Lower leg skin (tissue), 4 donors: Measurements from ENCODE around the gene APBA2. TPM values are rescaled to one million over a fixed set of nuclear protein-coding genes. Genes with fewer than 3 reads are reported as not detected.

Source experiments
- DNase-seq, 2 donors: peaks; one replicate each; pipeline ENCODE4 v3.0.0-alpha.2; 2019; ENCODE audit warnings: low spot score in 2 of 2
- H3K4me3 ChIP-seq: fragments of 200-600 bp; sonication (generic); 2 replicates; pipeline ENCODE4 v1.5.1; 2017; ENCODE audit warnings: mild to moderate bottlenecking, low read depth; ENCODE audit not compliant: poor library complexity, severe bottlenecking
- CTCF ChIP-seq, 3 donors: fragments of 450-650 bp; IDR thresholded peaks; one replicate each; pipeline ENCODE4 v1.5.1; 2016; ENCODE audit warnings: antibody characterized with exemption in 3 of 3, mild to moderate bottlenecking in 3 of 3, moderate library complexity in 2 of 3
- POLR2A ChIP-seq, 2 donors: fragments of 450-650 bp; IDR thresholded peaks; one replicate each; pipeline ENCODE4 v1.6.1; 2016 to 2017; ENCODE audit warnings: antibody characterized with exemption in 2 of 2, mild to moderate bottlenecking in 1 of 2, moderate library complexity in 1 of 2
- WGBS, 2 donors: methylation state at CpG; one replicate each; pipeline ENCODE4 v1.1.5; 2018; 5-methylcytosine and 5-hydroxymethylcytosine counted together
- intact Hi-C: fragments of 100-400 bp; cut with DNase I; formaldehyde crosslinking; loops from one replicate; pipeline ENCODE4 v1.15.0; 2023; ENCODE audit warnings: low total_unique reads
- total RNA-seq, 4 donors: library from RNA; depleted of rRNA; stranded (reverse); fragments of >200 nt; gene quantifications; one replicate each; pipeline ENCODE4 v1.1.0, GENCODE V29; 2016

APBA2 gene
- total RNA-seq, 4 donors from 2014 or later = 0.80 to 1.9 (median 1.6) TPM

DNA sequence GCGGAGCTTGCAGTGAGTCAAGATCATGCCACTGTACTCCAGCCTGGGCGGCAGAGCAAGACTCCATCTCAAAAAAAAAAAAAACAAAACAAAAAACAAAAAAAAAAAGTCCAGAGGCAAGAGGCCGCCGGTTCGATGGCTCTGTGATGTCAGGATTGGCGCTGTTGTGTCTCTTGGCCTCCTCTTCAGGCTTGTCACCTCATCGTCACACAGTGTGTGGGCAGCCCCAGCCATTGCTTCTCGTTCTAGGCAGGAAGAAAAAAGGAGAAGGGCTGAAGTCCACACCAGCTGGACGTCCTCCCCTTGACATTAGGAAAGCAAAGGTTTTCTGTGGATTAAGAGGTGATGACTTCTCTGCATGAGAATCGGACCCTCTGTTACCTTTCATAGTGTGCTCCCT is 192.8 kb downstream of the APBA2 start:
- intact Hi-C loops = no loop called here
- TF ChIP-seq POLR2A (IDR thresholded peaks at IDR 0.05) (no peak), CTCF (IDR thresholded peaks at IDR 0.05) (no peak)
- no peak overlapping the region for H3K4me3 ChIP-seq
- no peak for DNase-seq
- 89 to 90% methylated on average over 10 of the region's 10 CpGs for WGBS, 2 donors

GRCh38 chr15:29079479-29079878 is 193.7 kb downstream of the APBA2 start:
- TF ChIP-seq CTCF (IDR thresholded peaks at IDR 0.05) (no peak), POLR2A (IDR thresholded peaks at IDR 0.05) (no peak)
- 74 to 75% methylated on average over 5 of the region's 5 CpGs for WGBS, 2 donors
- no peak for DNase-seq
- no peak overlapping the region for H3K4me3 ChIP-seq
- intact Hi-C loops = no loop called here

- intact Hi-C loops = no loop called here
- DNase-seq = no peak
- TF ChIP-seq POLR2A (IDR thresholded peaks at IDR 0.05) (no peak), CTCF (IDR thresholded peaks at IDR 0.05) (no peak)
- 89 to 91% methylated on average over 10 of the region's 10 CpGs for WGBS, 2 donors
- no peak overlapping the region for H3K4me3 ChIP-seq
These were observed 196.0 kb downstream of the APBA2 start for GRCh38 chr15:29081781-29082180.

DNA sequence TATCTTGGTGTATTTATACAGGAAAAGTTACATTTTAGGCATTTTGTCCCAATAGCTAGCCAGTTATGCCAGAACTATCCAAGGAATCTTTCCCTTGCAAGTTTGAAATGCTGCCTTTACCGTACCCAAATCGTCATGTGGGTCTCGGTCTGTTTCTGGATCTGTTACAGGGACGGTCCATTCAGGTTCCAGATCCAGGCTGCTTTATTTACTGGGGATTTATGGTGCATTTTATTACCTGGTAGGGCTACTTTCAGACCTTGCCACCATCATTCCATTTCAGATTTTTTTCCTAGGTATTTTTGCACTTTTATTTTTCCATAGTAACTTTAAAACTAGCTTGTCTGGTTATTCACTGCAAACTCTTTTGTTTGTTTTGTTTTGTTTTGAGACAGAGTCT is 197.4 kb downstream of the APBA2 start:
- H3K4me3 ChIP-seq = no peak overlapping the region
- intact Hi-C loops = no loop called here
- WGBS, 2 donors = 90 to 92% methylated on average over 4 of the region's 4 CpGs
- DNase-seq = no peak
- TF ChIP-seq POLR2A (IDR thresholded peaks at IDR 0.05) (no peak), CTCF (IDR thresholded peaks at IDR 0.05) (no peak)

GRCh38 chr15:29083858-29084257 is 198.1 kb downstream of the APBA2 start:
- no peak overlapping the region for H3K4me3 ChIP-seq
- WGBS, 2 donors = 77 to 85% methylated on average over 2 of the region's 2 CpGs
- TF ChIP-seq CTCF (IDR thresholded peaks at IDR 0.05) (no peak), POLR2A (IDR thresholded peaks at IDR 0.05) (no peak)
- intact Hi-C loops = no loop called here
- no peak for DNase-seq

GRCh38 chr15:29086001-29086400 is 200.2 kb downstream of the APBA2 start:
- intact Hi-C loops = no loop called here
- no peak overlapping the region for H3K4me3 ChIP-seq
- 66 to 71% methylated on average over 5 of the region's 5 CpGs for WGBS, 2 donors
- no peak for DNase-seq
- TF ChIP-seq POLR2A (IDR thresholded peaks at IDR 0.05) = no peak
- no peak for TF ChIP-seq CTCF (IDR thresholded peaks at IDR 0.05)
